SU-DHL-6 (cell line): ENCODE results near the gene HHATL.

Source experiments
- H2AFZ ChIP-seq: fragments of 200-600 bp; sonication (generic); 2 replicates; pipeline ENCODE4 v1.6.1; 2014; ENCODE audit warnings: low read depth, mild to moderate bottlenecking, moderate library complexity, mixed read lengths, antibody characterized with exemption, low read length; ENCODE audit not compliant: severe bottlenecking
- H3F3A ChIP-seq: fragments of 200-600 bp; shearing (Covaris generic); 2 replicates; pipeline ENCODE4 v1.6.0; 2016; ENCODE audit warnings: antibody characterized with exemption, mild to moderate bottlenecking; ENCODE audit not compliant: insufficient read depth
- H3K27ac ChIP-seq: fragments of 200-600 bp; sonication (generic); 2 replicates; pipeline ENCODE4 v1.5.1; 2016; ENCODE audit warnings: low read depth, mild to moderate bottlenecking, low read length, moderate library complexity, mixed read lengths
- H3K27me3 ChIP-seq: fragments of 200-600 bp; sonication (generic), shearing (Covaris generic); 2 replicates; pipeline ENCODE4 v1.6.0; 2014; ENCODE audit warnings: mild to moderate bottlenecking, low read length
- H3K36me3 ChIP-seq: fragments of 200-600 bp; sonication (generic); 2 replicates; pipeline ENCODE4 v1.6.1; 2014; ENCODE audit warnings: mild to moderate bottlenecking, low read length, mixed read lengths
- H3K4me2 ChIP-seq: fragments of 300-600, 200-600 bp; shearing (Covaris generic), sonication (generic); 2 replicates; pipeline ENCODE4 v1.6.0; 2014; ENCODE audit warnings: low read length, low read depth, mild to moderate bottlenecking; ENCODE audit not compliant: poor library complexity, severe bottlenecking
- H3K4me3 ChIP-seq: fragments of 200-600 bp; sonication (generic); 2 replicates; pipeline ENCODE4 v1.5.1; 2014; ENCODE audit warnings: antibody characterized with exemption, low read length, mild to moderate bottlenecking, mixed read lengths; ENCODE audit not compliant: insufficient read depth, poor library complexity, severe bottlenecking
- H3K79me2 ChIP-seq: fragments of 200-600 bp; sonication (generic); 2 replicates; pipeline ENCODE4 v1.6.1; 2014; ENCODE audit warnings: mild to moderate bottlenecking, low read length, moderate library complexity; ENCODE audit not compliant: insufficient read depth
- H3K9ac ChIP-seq: fragments of 200-600 bp; sonication (generic); 2 replicates; pipeline ENCODE4 v1.7.0; 2014; ENCODE audit warnings: mild to moderate bottlenecking, low read length
- H3K9me2 ChIP-seq: fragments of 200-600 bp; sonication (generic); replicated peaks from 2 replicates; pipeline ENCODE4 v1.6.1; 2014; ENCODE audit warnings: low read length; ENCODE audit not compliant: insufficient read depth
- H3K9me3 ChIP-seq: fragments of 200-600 bp; sonication (generic); 2 replicates; pipeline ENCODE4 v1.6.1; 2014; ENCODE audit warnings: low read length, mixed read lengths; ENCODE audit not compliant: insufficient read depth
- H4K20me1 ChIP-seq: fragments of 200-600 bp; sonication (generic); 2 replicates; pipeline ENCODE4 v1.6.1; 2014; ENCODE audit warnings: low read depth, mild to moderate bottlenecking, antibody characterized with exemption, low read length, moderate library complexity, mixed read lengths
- EZH2phosphoT487 ChIP-seq: fragments of 200-600 bp; sonication (generic), shearing (Covaris generic); conservative IDR thresholded peaks from 2 replicates; pipeline ENCODE4 v1.6.1; 2018; ENCODE audit warnings: mild to moderate bottlenecking, antibody characterized with exemption, low read length, moderate library complexity, mixed read lengths
- TF ChIP-seq, protein P1 (sequence below): fragments of 200-600 bp; sonication (generic); IDR thresholded peaks from one replicate; pipeline ENCODE4 v1.5.1; 2017; ENCODE audit warnings: antibody characterized with exemption, mild to moderate bottlenecking, low read length, moderate library complexity; ENCODE audit not compliant: insufficient read depth, poor library complexity, severe bottlenecking

The HHATL gene

DNA sequence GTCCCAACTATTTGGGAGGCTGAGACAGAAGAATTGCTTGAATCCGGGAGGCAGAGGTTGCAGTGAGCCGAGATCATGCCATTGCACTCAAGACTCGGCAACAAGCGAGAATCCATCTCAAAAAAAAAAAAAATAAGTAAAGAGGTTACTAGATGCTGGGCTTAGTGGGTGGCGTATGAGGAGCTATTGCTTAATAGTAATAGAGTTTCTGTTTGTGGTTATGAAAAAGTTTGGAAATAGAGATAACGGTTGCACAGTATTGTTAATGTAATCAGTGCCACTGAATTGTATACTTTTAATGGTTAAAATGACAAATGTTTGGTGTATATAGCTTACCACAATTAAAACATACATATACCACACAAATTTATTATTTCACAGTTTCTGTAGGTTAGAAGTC is 14.7 kb upstream of the HHATL start:
- Histone ChIP-seq H3K9me2 (no peaks in the 10 kb centered on the region), H3K4me3 (no peak overlapping the region), H3K36me3 (no peaks in the 10 kb centered on the region), H3K9me3 (no peaks in the 10 kb centered on the region), H4K20me1 (no peaks in the 10 kb centered on the region), H3K27me3 (no peaks in the 10 kb centered on the region), H3K27ac (no peak overlapping the region), H3K79me2 (no peaks in the 10 kb centered on the region), H2AFZ (no peak overlapping the region), H3K9ac (no peak overlapping the region), H3K4me2 (no peak overlapping the region), H3F3A (no peaks in the 10 kb centered on the region)
- TF ChIP-seq, protein P1, sequence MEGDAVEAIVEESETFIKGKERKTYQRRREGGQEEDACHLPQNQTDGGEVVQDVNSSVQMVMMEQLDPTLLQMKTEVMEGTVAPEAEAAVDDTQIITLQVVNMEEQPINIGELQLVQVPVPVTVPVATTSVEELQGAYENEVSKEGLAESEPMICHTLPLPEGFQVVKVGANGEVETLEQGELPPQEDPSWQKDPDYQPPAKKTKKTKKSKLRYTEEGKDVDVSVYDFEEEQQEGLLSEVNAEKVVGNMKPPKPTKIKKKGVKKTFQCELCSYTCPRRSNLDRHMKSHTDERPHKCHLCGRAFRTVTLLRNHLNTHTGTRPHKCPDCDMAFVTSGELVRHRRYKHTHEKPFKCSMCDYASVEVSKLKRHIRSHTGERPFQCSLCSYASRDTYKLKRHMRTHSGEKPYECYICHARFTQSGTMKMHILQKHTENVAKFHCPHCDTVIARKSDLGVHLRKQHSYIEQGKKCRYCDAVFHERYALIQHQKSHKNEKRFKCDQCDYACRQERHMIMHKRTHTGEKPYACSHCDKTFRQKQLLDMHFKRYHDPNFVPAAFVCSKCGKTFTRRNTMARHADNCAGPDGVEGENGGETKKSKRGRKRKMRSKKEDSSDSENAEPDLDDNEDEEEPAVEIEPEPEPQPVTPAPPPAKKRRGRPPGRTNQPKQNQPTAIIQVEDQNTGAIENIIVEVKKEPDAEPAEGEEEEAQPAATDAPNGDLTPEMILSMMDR = no peak
- no peak for TF ChIP-seq EZH2phosphoT487

DNA sequence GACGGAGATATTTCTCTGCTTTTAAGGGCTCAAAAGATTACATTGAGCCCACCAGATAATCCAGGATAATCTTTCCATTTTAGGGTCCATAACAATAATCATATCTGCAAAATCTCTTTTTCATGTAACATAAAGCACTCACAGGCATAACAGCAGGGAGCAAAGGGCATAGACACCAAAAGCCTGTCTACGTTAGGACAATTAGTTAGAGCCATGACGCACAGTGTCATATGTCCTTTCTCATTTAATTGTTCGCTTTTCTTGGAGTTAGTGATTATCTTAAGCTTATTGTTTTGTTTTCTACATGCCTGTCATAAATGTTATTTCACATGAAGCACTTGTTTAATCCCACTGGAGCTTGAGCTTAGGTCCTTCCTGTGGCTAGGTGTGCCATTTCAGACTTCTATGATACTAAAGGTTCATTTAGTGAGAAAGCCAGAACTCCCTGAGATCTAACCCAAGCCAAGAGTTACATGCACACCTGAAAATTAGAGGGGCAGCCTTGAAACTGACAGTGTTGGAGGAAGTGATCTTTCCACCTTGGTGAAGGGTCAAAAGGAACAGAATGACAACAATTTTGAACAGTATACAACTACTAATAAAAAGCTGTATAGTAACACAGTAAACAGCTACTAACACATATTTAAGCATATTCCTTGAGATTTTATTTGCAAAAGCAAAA is 11.7 kb upstream of the HHATL start:
- no peak overlapping the region for H3K4me2 ChIP-seq
- TF ChIP-seq, protein P1 = no peak
- no peak for TF ChIP-seq EZH2phosphoT487
- no peak overlapping the region for H2AFZ ChIP-seq
- no peaks in the 10 kb centered on the region for H3F3A ChIP-seq
- H3K9me3 ChIP-seq = no peaks in the 10 kb centered on the region
- H3K4me3 ChIP-seq = no peak overlapping the region
- no peaks in the 10 kb centered on the region for H3K27me3 ChIP-seq
- H3K36me3 ChIP-seq = no peaks in the 10 kb centered on the region
- H3K27ac ChIP-seq = no peak overlapping the region
- no peaks in the 10 kb centered on the region for H3K79me2 ChIP-seq
- no peaks in the 10 kb centered on the region for H3K9me2 ChIP-seq
- H4K20me1 ChIP-seq = no peaks in the 10 kb centered on the region
- no peak overlapping the region for H3K9ac ChIP-seq

DNA sequence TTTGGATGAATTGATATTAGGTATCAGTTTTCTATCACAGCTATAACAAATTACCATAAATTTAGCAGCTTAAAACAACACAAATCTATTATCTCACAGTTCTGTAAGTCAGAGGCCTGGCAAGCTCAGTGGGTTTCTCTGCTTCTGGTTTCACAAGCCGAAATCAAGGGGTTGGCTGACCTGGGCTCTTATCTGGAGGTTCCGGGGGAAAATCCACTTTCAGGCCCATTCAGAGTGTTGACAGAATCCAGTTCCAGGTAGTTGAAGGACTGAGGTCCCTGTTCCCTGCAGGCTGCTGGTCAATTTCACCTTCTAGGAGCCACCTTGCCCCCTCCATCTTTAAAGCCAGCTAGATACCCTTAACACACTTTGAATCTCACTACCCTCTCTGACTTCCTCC is 11.1 kb upstream of the HHATL start:
- H3K9me3 ChIP-seq = no peaks in the 10 kb centered on the region
- no peak overlapping the region for H3K27ac ChIP-seq
- TF ChIP-seq, protein P1 = no peak
- TF ChIP-seq EZH2phosphoT487 = no peak
- no peaks in the 10 kb centered on the region for H3K9me2 ChIP-seq
- no peaks in the 10 kb centered on the region for H3K36me3 ChIP-seq
- no peak overlapping the region for H3K4me3 ChIP-seq
- H3K4me2 ChIP-seq = no peak overlapping the region
- no peak overlapping the region for H2AFZ ChIP-seq
- H3F3A ChIP-seq = no peaks in the 10 kb centered on the region
- no peaks in the 10 kb centered on the region for H3K79me2 ChIP-seq
- no peaks in the 10 kb centered on the region for H4K20me1 ChIP-seq
- no peak overlapping the region for H3K9ac ChIP-seq
- H3K27me3 ChIP-seq = no peaks in the 10 kb centered on the region
